Ascending aorta (tissue), 2 donors: ENCODE measurements around the gene SAE1. TPM values are rescaled to one million over a fixed set of nuclear protein-coding genes. Genes with fewer than 3 reads are reported as not detected.
A peak's percentile ranks its signal among the peaks of the same experiment; 100 is the strongest.

Experiments used
- DNase-seq, 2 donors: peaks; one replicate each; pipeline ENCODE4 v3.0.0-alpha.2; 2019; ENCODE audit warnings: low spot score in 2 of 2
- H3K27ac ChIP-seq, 2 donors: fragments of 200-600 bp; sonication (generic); one replicate each; pipeline ENCODE4 v1.5.1; 2016 to 2017; ENCODE audit warnings: mild to moderate bottlenecking in 1 of 2
- H3K27me3 ChIP-seq: fragments of 200-600 bp; sonication (generic); one replicate; pipeline ENCODE4 v1.5.1; 2017
- H3K36me3 ChIP-seq, 2 donors: fragments of 200-600 bp; sonication (generic); one replicate each; pipeline ENCODE4 v1.5.1; 2016
- H3K4me1 ChIP-seq, 2 donors: fragments of 200-600 bp; sonication (generic); one replicate each; pipeline ENCODE4 v1.5.1; 2016 to 2017; ENCODE audit warnings: mild to moderate bottlenecking in 1 of 2
- H3K4me3 ChIP-seq, 2 donors: fragments of 200-600 bp; sonication (generic); one replicate each; pipeline ENCODE4 v1.5.1; 2016 to 2017; ENCODE audit warnings: mild to moderate bottlenecking in 1 of 2
- H3K9me3 ChIP-seq, 2 donors: fragments of 200-600 bp; sonication (generic); one replicate each; pipeline ENCODE4 v1.5.1; 2016
- CTCF ChIP-seq, 3 experiments: fragments of 200-600 bp in 2 of 3; fragments of 450-650 bp in 1 of 3; sonication (generic) in 2 of 3; IDR thresholded peaks; one replicate each; pipeline ENCODE4 v1.5.1; 2016 to 2019; ENCODE audit warnings: antibody characterized with exemption in 3 of 3, mild to moderate bottlenecking in 1 of 3, moderate library complexity in 1 of 3
- intact Hi-C: fragments of 100-400 bp; cut with DNase I; formaldehyde crosslinking; loops from one replicate; pipeline ENCODE4 v1.15.1; 2023
- total RNA-seq: library from RNA; depleted of rRNA; stranded (reverse); fragments of >200 nt; gene quantifications from one replicate; pipeline ENCODE4 v1.1.0, GENCODE V29; 2016

SAE1 gene
- total RNA-seq, 1 donor from 2014 or later: 54.4 TPM

GRCh38 chr19:47113850-47114651 is 16.6 kb upstream of the SAE1 start:
- TF ChIP-seq CTCF (IDR thresholded peaks at IDR 0.05): no peak
- peaks cover 0 to 7% of the 10 kb centered on the region in 2 donors for H3K4me1 ChIP-seq
- H3K4me3 ChIP-seq: peak overlapping the region; percentile 87 to 97
- no peaks in the 10 kb centered on the region for H3K36me3 ChIP-seq
- no peaks in the 10 kb centered on the region for H3K27me3 ChIP-seq
- no peak for DNase-seq
- H3K9me3 ChIP-seq: no peaks in the 10 kb centered on the region
- peak overlapping the region; percentile 100 for H3K27ac ChIP-seq
- intact Hi-C loops: loop anchor here (1.0 kb wide), 4 partner anchors 16 to 254 kb away; partner anchors contain the start of genes ARHGAP35, CCDC9, SAE1 and TMEM160

GRCh38 chr19:47120470-47121067 is 10.1 kb upstream of the SAE1 start:
- DNase-seq: no peak
- H3K4me3 ChIP-seq: no peak overlapping the region
- intact Hi-C loops: no loop called here
- no peaks in the 10 kb centered on the region for H3K27me3 ChIP-seq
- no peak overlapping the region for H3K27ac ChIP-seq
- no peaks in the 10 kb centered on the region for H3K36me3 ChIP-seq
- H3K4me1 ChIP-seq: peaks cover 0 to 8% of the 10 kb centered on the region in 2 donors
- TF ChIP-seq CTCF (IDR thresholded peaks at IDR 0.05): no peak
- no peaks in the 10 kb centered on the region for H3K9me3 ChIP-seq

GRCh38 chr19:47122359-47123335 is 8.0 kb upstream of the SAE1 start:
- no peak for TF ChIP-seq CTCF (IDR thresholded peaks at IDR 0.05)
- no peak overlapping the region for H3K4me3 ChIP-seq
- H3K4me1 ChIP-seq: peaks cover 0 to 8% of the 10 kb centered on the region in 2 donors
- no peaks in the 10 kb centered on the region for H3K36me3 ChIP-seq
- no peaks in the 10 kb centered on the region for H3K27me3 ChIP-seq
- intact Hi-C loops: no loop called here
- peak in 1 of 2 donors; percentile 70 for DNase-seq
- no peaks in the 10 kb centered on the region for H3K9me3 ChIP-seq
- peak overlapping the region in 1 of 2 donors; percentile 40 for H3K27ac ChIP-seq

- DNase-seq: no peak
- Histone ChIP-seq H3K27ac (no peak overlapping the region), H3K36me3 (no peaks in the 10 kb centered on the region), H3K4me1 (peaks cover 0 to 8% of the 10 kb centered on the region in 2 donors), H3K9me3 (no peaks in the 10 kb centered on the region), H3K27me3 (no peaks in the 10 kb centered on the region), H3K4me3 (no peak overlapping the region)
- no peak for TF ChIP-seq CTCF (IDR thresholded peaks at IDR 0.05)
- intact Hi-C loops: no loop called here
These were observed 7.2 kb upstream of the SAE1 start for GRCh38 chr19:47123406-47123805.

- peak; percentile 69 to 79 (median 79) for TF ChIP-seq CTCF (IDR thresholded peaks at IDR 0.05)
- no peak for DNase-seq
- no peaks in the 10 kb centered on the region for H3K36me3 ChIP-seq
- H3K4me3 ChIP-seq: no peak overlapping the region
- H3K9me3 ChIP-seq: no peaks in the 10 kb centered on the region
- H3K4me1 ChIP-seq: peaks cover 0 to 8% of the 10 kb centered on the region in 2 donors
- no peak overlapping the region for H3K27ac ChIP-seq
- H3K27me3 ChIP-seq: no peaks in the 10 kb centered on the region
- intact Hi-C loops: loop anchor here (1.0 kb wide), 2 partner anchors 46 to 89 kb away; no protein-coding TSS in a partner anchor
These were observed 5.5 kb upstream of the SAE1 start for GRCh38 chr19:47124937-47125668.
